Liver (tissue), 9 donors: ENCODE data around the gene PLA2G3. TPM values are rescaled to one million over a fixed set of nuclear protein-coding genes. Genes with fewer than 3 reads are reported as not detected.

Source experiments
- DNase-seq: peaks from one replicate; pipeline ENCODE4 v3.0.0-alpha.2; 2017; ENCODE audit warnings: low spot score
- H3K27ac ChIP-seq, 2 donors: one replicate each; pipeline ENCODE4 v1.7.0; 2013; ENCODE audit warnings: inconsistent platforms in 2 of 2, low read length in 2 of 2, control low read depth in 1 of 2, low read depth in 1 of 2, mild to moderate bottlenecking in 1 of 2
- H3K27me3 ChIP-seq, 4 donors: one replicate each; pipeline versions ENCODE4 v1.6.1 to v1.7.0; 2013; ENCODE audit warnings: low read length in 3 of 4, inconsistent platforms in 1 of 4, mild to moderate bottlenecking in 1 of 4, moderate library complexity in 1 of 4; ENCODE audit not compliant: control insufficient read depth in 4 of 4, insufficient read depth in 4 of 4
- H3K36me3 ChIP-seq, 4 donors: one replicate each; pipeline versions ENCODE4 v1.6.1 to v1.7.0; 2013; ENCODE audit warnings: low read length in 3 of 4, mild to moderate bottlenecking in 3 of 4, low read depth in 1 of 4, moderate library complexity in 1 of 4; ENCODE audit not compliant: control insufficient read depth in 4 of 4, insufficient read depth in 3 of 4
- H3K4me1 ChIP-seq, 4 donors: one replicate each; pipeline versions ENCODE4 v1.6.1 to v1.7.0; 2013; ENCODE audit warnings: low read length in 3 of 4, mild to moderate bottlenecking in 3 of 4, moderate library complexity in 1 of 4; ENCODE audit not compliant: control insufficient read depth in 4 of 4, insufficient read depth in 4 of 4
- H3K4me3 ChIP-seq, 3 donors: one replicate each; pipeline versions ENCODE4 v1.6.1 to v1.7.0; 2013; ENCODE audit warnings: low read length in 3 of 3, control low read depth in 1 of 3, low read depth in 1 of 3, mild to moderate bottlenecking in 1 of 3
- H3K9ac ChIP-seq, 2 donors: one replicate each; pipeline ENCODE4 v1.7.0; 2013; ENCODE audit warnings: low read length in 2 of 2, mild to moderate bottlenecking in 2 of 2, moderate library complexity in 2 of 2, control low read depth in 1 of 2, low read depth in 1 of 2
- H3K9me3 ChIP-seq, 4 donors: one replicate each; pipeline versions ENCODE4 v1.6.1 to v1.7.0; 2013; ENCODE audit warnings: low read length in 3 of 4; ENCODE audit not compliant: control insufficient read depth in 4 of 4
- EGR1 ChIP-seq, 2 donors: IDR thresholded peaks; 2 replicates each; pipeline ENCODE4 v1.6.1; 2016 to 2018; ENCODE audit warnings: antibody characterized with exemption in 2 of 2, low read depth in 2 of 2
- FOXA1 ChIP-seq: IDR thresholded peaks from 2 replicates; pipeline ENCODE4 v1.6.1; 2016; ENCODE audit warnings: antibody characterized with exemption
- FOXA2 ChIP-seq: IDR thresholded peaks from 2 replicates; pipeline ENCODE4 v1.6.1; 2016; ENCODE audit warnings: antibody characterized with exemption
- GABPA ChIP-seq, 2 donors: IDR thresholded peaks in 1 of 2; conservative IDR thresholded peaks in 1 of 2; 2 replicates each; pipeline ENCODE4 v1.6.1; 2016; ENCODE audit warnings: antibody characterized with exemption in 2 of 2, mild to moderate bottlenecking in 1 of 2, moderate library complexity in 1 of 2
- HNF4A ChIP-seq, 2 donors: conservative IDR thresholded peaks; 2 replicates each; pipeline ENCODE4 v1.6.1; 2016; ENCODE audit warnings: antibody characterized with exemption in 2 of 2, mild to moderate bottlenecking in 2 of 2
- HNF4G ChIP-seq: IDR thresholded peaks from 2 replicates; pipeline ENCODE4 v1.6.1; 2016; ENCODE audit warnings: antibody characterized with exemption
- JUND ChIP-seq, 2 donors: IDR thresholded peaks; 2 replicates each; pipeline ENCODE4 v1.6.1; 2016; ENCODE audit warnings: antibody characterized with exemption in 2 of 2
- NR2F2 ChIP-seq: IDR thresholded peaks from 2 replicates; pipeline ENCODE4 v1.6.1; 2016; ENCODE audit warnings: antibody characterized with exemption
- RAD21 ChIP-seq, 2 donors: IDR thresholded peaks; 2 replicates each; pipeline ENCODE4 v1.6.1; 2016; ENCODE audit warnings: antibody characterized with exemption in 2 of 2, mild to moderate bottlenecking in 2 of 2
- RXRA ChIP-seq, 2 donors: IDR thresholded peaks; 2 replicates each; pipeline ENCODE4 v1.6.1; 2017 to 2018; ENCODE audit warnings: antibody characterized with exemption in 2 of 2, mild to moderate bottlenecking in 1 of 2
- SP1 ChIP-seq: IDR thresholded peaks from 2 replicates; pipeline ENCODE4 v1.6.1; 2018; ENCODE audit warnings: antibody characterized with exemption, mild to moderate bottlenecking
- TAF1 ChIP-seq: conservative IDR thresholded peaks from 2 replicates; pipeline ENCODE4 v1.6.1; 2016; ENCODE audit warnings: antibody characterized with exemption, mild to moderate bottlenecking
- YY1 ChIP-seq: IDR thresholded peaks from 2 replicates; pipeline ENCODE4 v1.6.1; 2016; ENCODE audit warnings: antibody characterized with exemption, mild to moderate bottlenecking
- WGBS: extraction: QIAGEN DNeasy Blood & Tissue Kit; methylation state at CpG from one replicate; pipeline ENCODE4 v1.1.7; 2013; 5-methylcytosine and 5-hydroxymethylcytosine counted together
- polyA plus RNA-seq, 2 donors: library from polyadenylated mRNA; stranded (reverse) in 1 of 2; unstranded in 1 of 2; fragments of 200-250 nt in 1 of 2; fragments of >200 nt in 1 of 2; fragmentation: Nextera tagmentation in 1 of 2; extraction: Ambion mirVana in 1 of 2; gene quantifications; one replicate each; pipeline versions ENCODE4 v1.2.1 to v1.2.3, GENCODE V29; 2013 to 2015
- total RNA-seq, 2 donors: library from RNA; depleted of rRNA; stranded (reverse); fragments of >200 nt; gene quantifications; one replicate each; pipeline ENCODE4 v1.2.3, GENCODE V29; 2014
- TF ChIP-seq, protein P1 (sequence below): IDR thresholded peaks from 2 replicates; pipeline ENCODE4 v1.6.1; 2016; ENCODE audit warnings: antibody characterized with exemption, mild to moderate bottlenecking
- TF ChIP-seq, protein P2 (sequence below): IDR thresholded peaks from 2 replicates; pipeline ENCODE4 v1.6.1; 2016; ENCODE audit warnings: antibody characterized with exemption
- TF ChIP-seq, protein P3 (sequence below): IDR thresholded peaks from 2 replicates; pipeline ENCODE4 v1.6.1; 2016; ENCODE audit warnings: antibody characterized with exemption
- TF ChIP-seq, protein P4 (sequence below): IDR thresholded peaks from 2 replicates; pipeline ENCODE4 v1.6.1; 2016; ENCODE audit warnings: antibody characterized with exemption
- TF ChIP-seq, protein P5 (sequence below): fragments of 150-350 bp; IDR thresholded peaks from 2 replicates; pipeline ENCODE4 v1.5.1; 2017; ENCODE audit warnings: improper control_type of control experiment, low read depth, low read length; ENCODE audit not compliant: missing input control
- donor health status: healthy.
- donor health status: healthy.
- donor health status: healthy.
- donor health status: healthy.
- donor health status: healthy.

PLA2G3 gene
- total and polyA plus RNA-seq, 4 donors = not detected

DNA sequence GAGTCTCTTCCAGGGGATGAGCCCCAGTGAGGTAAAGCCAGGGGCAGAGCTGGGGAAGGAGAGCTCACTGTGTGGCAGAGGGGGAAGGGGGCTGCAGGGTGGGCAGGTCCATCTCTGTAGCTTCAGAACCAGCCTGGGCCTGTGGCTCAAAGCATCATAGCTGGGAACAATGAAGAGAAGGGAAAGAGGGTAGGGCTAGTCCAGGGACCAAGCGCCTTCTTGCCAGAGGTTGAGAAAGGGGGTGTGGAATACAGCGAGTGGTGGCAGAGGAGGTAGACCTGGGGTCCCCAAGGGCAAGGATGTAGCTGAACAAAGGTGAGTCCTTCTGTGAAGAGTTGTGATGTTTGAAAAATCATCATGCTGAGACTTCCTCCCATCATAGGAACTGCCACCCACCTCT lies 1.2 kb upstream of the PLA2G3 start:
- no peak overlapping the region for H3K27ac ChIP-seq
- no peaks in the 10 kb centered on the region for H3K27me3 ChIP-seq
- no peaks in the 10 kb centered on the region for H3K4me1 ChIP-seq
- DNase-seq = no peak
- no peak overlapping the region for H3K9ac ChIP-seq
- WGBS = 89% methylated on average over 2 of the region's 2 CpGs
- no peaks in the 10 kb centered on the region for H3K36me3 ChIP-seq
- TF ChIP-seq GABPA (IDR thresholded peaks at IDR 0.05 in 1 of 2, conservative IDR thresholded peaks at IDR 0.05 in 1 of 2) (no peak), FOXA2 (no peak), NR2F2 (no peak), SP1 (no peak), HNF4A (conservative IDR thresholded peaks at IDR 0.05) (no peak), YY1 (no peak), RXRA (IDR thresholded peaks at IDR 0.05) (no peak), JUND (IDR thresholded peaks at IDR 0.05) (no peak), FOXA1 (no peak), RAD21 (IDR thresholded peaks at IDR 0.05) (no peak), TAF1 (no peak), EGR1 (IDR thresholded peaks at IDR 0.05; ENCODE audit: low read depth in 2 of 2) (no peak), HNF4G (no peak)
- TF ChIP-seq, protein P1, sequence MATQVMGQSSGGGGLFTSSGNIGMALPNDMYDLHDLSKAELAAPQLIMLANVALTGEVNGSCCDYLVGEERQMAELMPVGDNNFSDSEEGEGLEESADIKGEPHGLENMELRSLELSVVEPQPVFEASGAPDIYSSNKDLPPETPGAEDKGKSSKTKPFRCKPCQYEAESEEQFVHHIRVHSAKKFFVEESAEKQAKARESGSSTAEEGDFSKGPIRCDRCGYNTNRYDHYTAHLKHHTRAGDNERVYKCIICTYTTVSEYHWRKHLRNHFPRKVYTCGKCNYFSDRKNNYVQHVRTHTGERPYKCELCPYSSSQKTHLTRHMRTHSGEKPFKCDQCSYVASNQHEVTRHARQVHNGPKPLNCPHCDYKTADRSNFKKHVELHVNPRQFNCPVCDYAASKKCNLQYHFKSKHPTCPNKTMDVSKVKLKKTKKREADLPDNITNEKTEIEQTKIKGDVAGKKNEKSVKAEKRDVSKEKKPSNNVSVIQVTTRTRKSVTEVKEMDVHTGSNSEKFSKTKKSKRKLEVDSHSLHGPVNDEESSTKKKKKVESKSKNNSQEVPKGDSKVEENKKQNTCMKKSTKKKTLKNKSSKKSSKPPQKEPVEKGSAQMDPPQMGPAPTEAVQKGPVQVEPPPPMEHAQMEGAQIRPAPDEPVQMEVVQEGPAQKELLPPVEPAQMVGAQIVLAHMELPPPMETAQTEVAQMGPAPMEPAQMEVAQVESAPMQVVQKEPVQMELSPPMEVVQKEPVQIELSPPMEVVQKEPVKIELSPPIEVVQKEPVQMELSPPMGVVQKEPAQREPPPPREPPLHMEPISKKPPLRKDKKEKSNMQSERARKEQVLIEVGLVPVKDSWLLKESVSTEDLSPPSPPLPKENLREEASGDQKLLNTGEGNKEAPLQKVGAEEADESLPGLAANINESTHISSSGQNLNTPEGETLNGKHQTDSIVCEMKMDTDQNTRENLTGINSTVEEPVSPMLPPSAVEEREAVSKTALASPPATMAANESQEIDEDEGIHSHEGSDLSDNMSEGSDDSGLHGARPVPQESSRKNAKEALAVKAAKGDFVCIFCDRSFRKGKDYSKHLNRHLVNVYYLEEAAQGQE = no peak
- TF ChIP-seq, protein P2, sequence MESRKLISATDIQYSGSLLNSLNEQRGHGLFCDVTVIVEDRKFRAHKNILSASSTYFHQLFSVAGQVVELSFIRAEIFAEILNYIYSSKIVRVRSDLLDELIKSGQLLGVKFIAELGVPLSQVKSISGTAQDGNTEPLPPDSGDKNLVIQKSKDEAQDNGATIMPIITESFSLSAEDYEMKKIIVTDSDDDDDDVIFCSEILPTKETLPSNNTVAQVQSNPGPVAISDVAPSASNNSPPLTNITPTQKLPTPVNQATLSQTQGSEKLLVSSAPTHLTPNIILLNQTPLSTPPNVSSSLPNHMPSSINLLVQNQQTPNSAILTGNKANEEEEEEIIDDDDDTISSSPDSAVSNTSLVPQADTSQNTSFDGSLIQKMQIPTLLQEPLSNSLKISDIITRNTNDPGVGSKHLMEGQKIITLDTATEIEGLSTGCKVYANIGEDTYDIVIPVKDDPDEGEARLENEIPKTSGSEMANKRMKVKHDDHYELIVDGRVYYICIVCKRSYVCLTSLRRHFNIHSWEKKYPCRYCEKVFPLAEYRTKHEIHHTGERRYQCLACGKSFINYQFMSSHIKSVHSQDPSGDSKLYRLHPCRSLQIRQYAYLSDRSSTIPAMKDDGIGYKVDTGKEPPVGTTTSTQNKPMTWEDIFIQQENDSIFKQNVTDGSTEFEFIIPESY = no peak
- TF ChIP-seq, protein P3, sequence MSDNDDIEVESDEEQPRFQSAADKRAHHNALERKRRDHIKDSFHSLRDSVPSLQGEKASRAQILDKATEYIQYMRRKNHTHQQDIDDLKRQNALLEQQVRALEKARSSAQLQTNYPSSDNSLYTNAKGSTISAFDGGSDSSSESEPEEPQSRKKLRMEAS = no peak
- TF ChIP-seq, protein P4, sequence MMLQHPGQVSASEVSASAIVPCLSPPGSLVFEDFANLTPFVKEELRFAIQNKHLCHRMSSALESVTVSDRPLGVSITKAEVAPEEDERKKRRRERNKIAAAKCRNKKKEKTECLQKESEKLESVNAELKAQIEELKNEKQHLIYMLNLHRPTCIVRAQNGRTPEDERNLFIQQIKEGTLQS = no peak
- TF ChIP-seq, protein P5, sequence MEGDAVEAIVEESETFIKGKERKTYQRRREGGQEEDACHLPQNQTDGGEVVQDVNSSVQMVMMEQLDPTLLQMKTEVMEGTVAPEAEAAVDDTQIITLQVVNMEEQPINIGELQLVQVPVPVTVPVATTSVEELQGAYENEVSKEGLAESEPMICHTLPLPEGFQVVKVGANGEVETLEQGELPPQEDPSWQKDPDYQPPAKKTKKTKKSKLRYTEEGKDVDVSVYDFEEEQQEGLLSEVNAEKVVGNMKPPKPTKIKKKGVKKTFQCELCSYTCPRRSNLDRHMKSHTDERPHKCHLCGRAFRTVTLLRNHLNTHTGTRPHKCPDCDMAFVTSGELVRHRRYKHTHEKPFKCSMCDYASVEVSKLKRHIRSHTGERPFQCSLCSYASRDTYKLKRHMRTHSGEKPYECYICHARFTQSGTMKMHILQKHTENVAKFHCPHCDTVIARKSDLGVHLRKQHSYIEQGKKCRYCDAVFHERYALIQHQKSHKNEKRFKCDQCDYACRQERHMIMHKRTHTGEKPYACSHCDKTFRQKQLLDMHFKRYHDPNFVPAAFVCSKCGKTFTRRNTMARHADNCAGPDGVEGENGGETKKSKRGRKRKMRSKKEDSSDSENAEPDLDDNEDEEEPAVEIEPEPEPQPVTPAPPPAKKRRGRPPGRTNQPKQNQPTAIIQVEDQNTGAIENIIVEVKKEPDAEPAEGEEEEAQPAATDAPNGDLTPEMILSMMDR = no peak
- H3K9me3 ChIP-seq = no peaks in the 10 kb centered on the region
- H3K4me3 ChIP-seq = no peak overlapping the region
